GM12873 (cell line): ENCODE results near the gene FOSL2.

Experiments used
- TF ChIP-seq, protein P1 (sequence below): IDR thresholded peaks from 2 replicates; pipeline ENCODE4 v1.5.1; 2012; ENCODE audit warnings: low read depth, mild to moderate bottlenecking, moderate library complexity, low read length, control low read depth; ENCODE audit not compliant: insufficient read depth; ENCODE audit errors: missing control alignments

Gene FOSL2

GRCh38 chr2:28451793-28452533 lies 59.3 kb downstream of the FOSL2 start:
- TF ChIP-seq, protein P1, sequence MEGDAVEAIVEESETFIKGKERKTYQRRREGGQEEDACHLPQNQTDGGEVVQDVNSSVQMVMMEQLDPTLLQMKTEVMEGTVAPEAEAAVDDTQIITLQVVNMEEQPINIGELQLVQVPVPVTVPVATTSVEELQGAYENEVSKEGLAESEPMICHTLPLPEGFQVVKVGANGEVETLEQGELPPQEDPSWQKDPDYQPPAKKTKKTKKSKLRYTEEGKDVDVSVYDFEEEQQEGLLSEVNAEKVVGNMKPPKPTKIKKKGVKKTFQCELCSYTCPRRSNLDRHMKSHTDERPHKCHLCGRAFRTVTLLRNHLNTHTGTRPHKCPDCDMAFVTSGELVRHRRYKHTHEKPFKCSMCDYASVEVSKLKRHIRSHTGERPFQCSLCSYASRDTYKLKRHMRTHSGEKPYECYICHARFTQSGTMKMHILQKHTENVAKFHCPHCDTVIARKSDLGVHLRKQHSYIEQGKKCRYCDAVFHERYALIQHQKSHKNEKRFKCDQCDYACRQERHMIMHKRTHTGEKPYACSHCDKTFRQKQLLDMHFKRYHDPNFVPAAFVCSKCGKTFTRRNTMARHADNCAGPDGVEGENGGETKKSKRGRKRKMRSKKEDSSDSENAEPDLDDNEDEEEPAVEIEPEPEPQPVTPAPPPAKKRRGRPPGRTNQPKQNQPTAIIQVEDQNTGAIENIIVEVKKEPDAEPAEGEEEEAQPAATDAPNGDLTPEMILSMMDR = no peak

DNA sequence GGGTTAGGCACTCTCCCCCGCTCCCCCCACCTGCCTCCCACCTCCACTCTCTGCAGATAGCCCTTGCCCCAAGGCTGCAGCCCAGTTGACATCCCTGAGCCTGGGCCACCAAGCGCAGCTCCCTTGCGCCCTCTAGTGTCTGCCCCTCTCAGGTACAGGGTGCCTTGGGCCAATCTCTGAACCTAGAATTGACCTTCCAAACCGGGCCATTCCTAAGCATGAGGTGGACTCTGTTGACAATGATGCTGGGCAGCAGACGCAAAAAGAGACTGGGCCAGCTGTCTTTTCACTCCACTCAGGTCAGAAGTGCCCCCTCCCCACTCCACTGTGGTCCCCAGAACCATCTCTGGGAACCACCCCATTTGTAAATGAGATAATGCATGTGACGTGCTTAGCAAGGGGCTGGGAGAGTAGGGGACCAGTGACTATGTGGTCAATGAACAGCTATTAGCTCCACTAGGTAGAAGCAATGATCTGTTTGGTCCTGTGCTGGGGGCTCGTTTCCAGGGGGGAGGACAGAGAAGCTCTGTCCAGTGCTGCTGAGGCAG lies 60.0 kb downstream of the FOSL2 start:
- TF ChIP-seq, protein P1 = peak; percentile 97

DNA sequence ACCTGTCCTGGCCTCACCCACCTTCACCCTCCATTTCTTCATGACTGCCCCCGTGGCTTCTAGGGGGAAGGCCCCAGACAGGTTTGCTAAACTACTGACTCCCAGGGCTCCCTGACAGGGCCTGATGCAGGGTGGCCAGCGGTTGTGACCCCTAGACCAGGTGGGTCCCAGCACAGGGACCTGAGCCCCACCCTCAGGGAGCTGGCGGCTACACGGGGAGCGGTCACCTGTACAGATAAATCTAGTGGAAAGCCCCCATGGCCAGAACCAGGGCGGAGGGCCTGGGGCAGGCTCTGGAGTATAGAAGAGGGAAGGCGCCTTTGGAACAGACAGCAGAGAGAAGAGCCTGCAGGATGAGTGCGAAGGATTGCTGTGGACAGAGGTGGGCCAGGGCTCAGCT lies 60.7 kb downstream of the FOSL2 start:
- TF ChIP-seq, protein P1 = no peak

GRCh38 chr2:28454016-28454930 lies 61.6 kb downstream of the FOSL2 start:
- TF ChIP-seq, protein P1 = no peak

DNA sequence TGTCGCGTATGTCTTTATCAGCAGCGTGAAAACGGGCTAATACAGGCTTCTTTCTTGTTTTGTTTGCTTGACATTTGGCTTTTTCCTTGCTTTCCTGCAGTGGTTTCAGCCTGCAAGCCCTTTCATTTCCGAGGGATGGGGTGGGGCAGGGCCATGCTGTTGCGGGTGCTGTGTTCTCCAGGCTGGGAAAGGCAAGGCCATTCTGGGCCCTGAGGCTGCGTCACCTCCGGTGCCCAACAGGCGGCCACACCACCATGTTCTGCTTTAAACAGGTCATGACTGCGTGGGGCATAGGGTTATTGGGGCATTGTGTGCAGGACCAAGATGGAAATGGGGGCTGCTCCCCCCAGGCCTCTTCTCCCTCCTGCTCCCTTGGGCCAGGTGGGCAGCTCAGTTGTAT lies 64.6 kb downstream of the FOSL2 start:
- TF ChIP-seq, protein P1 = peak; percentile 9

DNA sequence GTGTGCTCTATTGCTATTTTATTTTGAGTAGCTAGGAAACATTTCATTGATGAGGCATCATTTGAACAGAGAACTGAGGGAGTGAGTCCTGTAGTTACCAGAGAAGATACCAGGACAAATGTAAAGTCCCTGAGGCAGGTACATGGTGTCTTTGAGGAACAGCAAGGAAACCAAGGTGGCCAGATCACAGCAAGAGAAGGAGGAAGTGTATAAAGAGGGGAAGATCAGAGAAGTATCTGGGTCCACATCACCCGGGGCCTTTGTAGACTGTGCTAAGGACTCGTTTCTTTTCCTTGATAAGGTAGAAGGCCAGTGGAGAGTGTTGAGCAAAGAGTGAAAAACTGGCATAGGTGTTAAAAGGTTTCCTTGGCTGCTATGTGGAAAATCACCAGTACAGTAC lies 68.4 kb downstream of the FOSL2 start:
- TF ChIP-seq, protein P1 = no peak

- TF ChIP-seq, protein P1 = no peak
Observed at GRCh38 chr2:28462122-28462521, 69.5 kb downstream of the FOSL2 start.
